Breast epithelium (tissue), 3 donors: ENCODE results near the gene GPR22.

Experiments
- CTCF ChIP-seq, 3 donors: fragments of 450-650 bp; IDR thresholded peaks; one replicate each; pipeline ENCODE4 v1.5.1; 2016 to 2017; ENCODE audit warnings: antibody characterized with exemption in 3 of 3, mild to moderate bottlenecking in 3 of 3, moderate library complexity in 3 of 3
- POLR2A ChIP-seq: fragments of 450-650 bp; IDR thresholded peaks from one replicate; pipeline ENCODE4 v1.6.1; 2016; ENCODE audit warnings: antibody characterized with exemption, mild to moderate bottlenecking, moderate library complexity

- TF ChIP-seq POLR2A = no peak
- TF ChIP-seq CTCF (IDR thresholded peaks at IDR 0.05) = no peak
Observed at GRCh38 chr7:107474104-107474521, 4.3 kb downstream of the GPR22 start.
